ENCODE measurements around the gene TDO2.

- no peak for TF ChIP-seq CTCF (conservative IDR thresholded peaks at IDR 0.05)
- no peak for TF ChIP-seq ZFX (IDR thresholded peaks at IDR 0.05)
These were observed 58.1 kb downstream of the TDO2 start for GRCh38 chr4:155961575-155961974.
